GM18499 (cell line): Measurements from ENCODE around the gene SOX12.
"Not testable (repeated sequence)": the region's sequence is repeated elsewhere in the genome, so short reads cannot be mapped to it uniquely, and the experiment has no call there.

Experiments used
- ATAC-seq: cut with Tn5 transposase; IDR thresholded peaks from one replicate; pipeline ENCODE4 v1.9.1; 2021; ENCODE audit warnings: moderate number of reproducible peaks; ENCODE audit not compliant: insufficient read depth, unreplicated experiment

The SOX12 gene

DNA sequence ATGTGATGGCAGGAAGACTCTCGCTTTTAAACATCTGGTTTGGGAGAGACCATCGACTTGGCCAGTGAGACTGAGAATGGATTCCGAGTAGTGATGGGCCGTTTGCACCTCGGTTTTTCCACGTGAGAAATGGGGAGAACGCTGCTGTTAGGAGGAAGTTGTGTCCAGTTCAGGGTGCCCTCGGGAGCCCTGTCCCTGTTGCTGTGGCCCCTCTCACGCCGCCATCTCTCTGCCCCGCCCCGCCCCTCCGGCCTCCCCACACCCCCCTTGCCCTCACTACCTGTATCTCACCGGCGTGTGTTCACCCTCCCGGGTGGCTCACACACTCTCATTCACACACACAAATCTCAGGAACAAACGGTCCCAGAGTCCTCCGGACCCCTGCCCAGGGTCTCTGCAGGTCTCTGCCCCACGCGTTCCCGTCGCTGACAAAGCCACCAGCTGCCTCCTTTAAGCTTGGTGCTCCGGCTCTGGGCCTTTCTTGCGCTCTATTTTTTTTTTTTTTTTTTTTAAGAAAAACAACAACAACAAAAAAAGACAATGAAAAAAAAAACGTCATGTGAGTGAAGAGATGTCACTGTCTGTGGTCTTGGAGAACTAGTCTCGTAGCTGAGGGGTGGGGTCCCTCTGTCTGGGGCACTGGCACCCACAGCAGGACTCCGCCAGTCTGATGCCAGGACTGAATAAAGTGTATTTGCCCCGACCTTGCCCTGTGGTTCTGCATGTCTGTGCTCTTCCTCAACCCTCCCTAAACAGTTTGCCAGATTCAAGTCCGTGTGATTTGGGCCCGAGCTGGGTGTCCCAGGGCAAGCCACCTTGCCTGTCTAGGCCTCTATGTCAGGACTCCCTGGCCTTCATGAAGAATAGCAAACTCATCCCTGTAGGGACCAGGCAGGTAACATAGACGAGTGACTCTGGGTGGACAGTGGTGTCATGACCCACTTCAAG is 2.9 kb downstream of the SOX12 start:
- ATAC-seq, result no peak

DNA sequence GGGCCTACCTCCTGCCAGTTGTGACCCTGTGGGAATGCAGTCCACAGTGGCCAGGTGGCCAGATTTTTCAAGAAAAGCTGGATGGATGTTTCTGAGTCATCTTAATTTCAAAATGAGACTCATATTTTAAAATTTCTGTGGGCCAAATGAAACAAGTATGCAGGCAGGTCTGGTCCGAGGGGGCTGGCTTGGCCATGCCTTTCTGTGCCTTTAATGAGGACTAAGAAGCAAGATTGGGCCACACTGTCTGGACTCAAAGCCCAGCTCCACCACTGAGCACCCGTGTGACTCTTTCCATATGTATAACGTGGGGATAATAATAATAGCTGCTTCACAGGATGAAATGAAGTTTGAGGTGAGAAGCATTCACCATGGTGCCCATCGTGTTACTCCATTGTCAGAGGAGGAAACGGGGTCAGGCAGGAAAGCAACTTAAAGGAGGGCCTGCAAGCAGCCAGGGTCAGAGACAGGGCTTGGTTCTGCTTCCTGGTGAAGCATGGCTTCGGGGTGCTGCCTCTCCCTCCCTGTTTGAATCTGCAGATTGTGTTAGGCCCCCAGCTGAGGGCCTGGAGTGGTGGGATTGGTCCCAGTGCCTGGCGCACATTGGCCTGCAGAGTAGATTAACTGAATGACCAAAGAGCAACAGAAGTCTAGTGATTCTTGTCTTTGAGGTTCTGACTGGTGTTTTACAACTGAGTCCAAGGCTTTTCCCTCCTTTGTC is 3.8 kb downstream of the SOX12 start:
- ATAC-seq, result no peak

DNA sequence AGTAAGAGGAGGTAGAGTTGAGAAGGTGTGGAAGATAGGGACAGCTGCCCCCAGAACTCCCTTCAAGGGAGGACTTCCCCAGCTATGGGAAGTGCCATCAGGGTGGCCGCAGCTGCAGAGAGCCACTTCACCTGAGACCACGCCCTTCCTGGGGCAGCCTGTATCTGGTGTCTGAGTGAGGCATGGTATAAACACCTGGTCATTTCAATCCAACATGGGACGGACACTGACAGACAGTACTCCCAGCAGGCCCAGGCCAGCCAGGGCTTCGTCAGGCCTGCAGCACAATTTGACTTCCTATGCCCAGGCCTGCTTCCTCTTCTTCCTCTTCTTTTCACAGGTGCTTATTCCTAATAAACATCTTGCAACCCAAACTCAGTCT is 4.5 kb downstream of the SOX12 start:
- ATAC-seq, result no peak

DNA sequence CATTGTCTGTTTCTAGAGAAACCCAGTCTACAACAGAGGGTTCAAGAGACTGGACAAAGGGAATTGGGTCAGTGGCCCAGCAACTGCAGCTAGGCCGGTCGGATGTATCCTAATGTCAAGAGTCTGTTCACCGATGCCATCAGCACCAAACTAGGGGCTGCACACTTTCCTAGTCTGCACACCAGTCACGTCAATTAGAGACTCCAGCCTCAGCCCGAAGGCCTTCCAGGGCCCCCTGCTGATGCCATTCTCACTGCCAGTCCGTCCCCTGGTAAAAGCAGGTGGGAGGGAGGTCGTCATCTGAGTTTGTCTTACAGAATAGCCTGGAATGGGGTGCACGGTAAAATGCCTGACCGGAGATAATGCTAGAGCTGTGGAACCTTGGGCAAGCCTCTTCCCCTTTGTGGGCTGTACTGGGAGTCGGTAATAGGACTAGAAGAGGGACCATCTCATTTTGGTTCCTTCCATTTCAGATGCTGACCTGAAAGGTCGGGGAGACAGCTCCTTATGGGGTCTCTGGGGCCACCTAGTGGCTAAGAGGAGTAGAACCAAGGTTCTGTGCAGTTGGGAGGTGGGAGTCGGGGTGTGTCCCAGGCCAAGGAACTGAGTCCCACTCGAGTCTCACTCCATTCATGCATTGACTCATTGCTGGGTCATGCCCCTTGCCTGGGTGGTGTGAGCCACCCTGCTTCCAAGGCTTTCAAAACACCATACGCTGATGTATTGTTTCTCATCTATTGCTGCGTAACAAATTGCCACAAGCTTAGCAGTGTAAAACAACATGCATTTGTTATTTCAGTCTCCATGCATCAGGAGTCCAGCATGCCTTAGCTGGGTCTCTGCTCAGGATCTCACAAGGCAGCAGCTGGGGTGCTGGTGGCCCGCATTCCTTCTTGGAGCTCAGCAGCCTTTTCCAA is 5.1 kb downstream of the SOX12 start:
- ATAC-seq, result peak; percentile 40

DNA sequence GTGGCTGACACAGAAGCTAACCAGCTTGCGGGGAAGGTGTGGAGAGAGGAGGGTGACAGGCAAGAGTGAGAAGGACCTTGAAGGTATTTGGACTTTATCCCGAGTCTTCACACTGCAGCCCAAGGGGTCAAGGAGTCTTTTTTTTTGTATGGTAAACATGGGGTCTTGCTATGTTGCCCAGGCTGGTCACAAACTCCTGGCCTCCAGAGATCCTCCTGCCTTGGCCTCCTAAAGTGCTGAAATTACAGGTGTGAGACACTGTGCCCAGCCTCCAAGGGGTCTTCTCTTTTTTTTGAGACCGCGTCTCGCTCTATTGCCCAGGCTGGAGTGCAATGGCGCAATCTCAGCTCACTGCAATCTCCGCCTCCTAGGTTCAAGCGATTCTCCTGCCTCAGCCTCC is 9.2 kb downstream of the SOX12 start:
- no peak for ATAC-seq

DNA sequence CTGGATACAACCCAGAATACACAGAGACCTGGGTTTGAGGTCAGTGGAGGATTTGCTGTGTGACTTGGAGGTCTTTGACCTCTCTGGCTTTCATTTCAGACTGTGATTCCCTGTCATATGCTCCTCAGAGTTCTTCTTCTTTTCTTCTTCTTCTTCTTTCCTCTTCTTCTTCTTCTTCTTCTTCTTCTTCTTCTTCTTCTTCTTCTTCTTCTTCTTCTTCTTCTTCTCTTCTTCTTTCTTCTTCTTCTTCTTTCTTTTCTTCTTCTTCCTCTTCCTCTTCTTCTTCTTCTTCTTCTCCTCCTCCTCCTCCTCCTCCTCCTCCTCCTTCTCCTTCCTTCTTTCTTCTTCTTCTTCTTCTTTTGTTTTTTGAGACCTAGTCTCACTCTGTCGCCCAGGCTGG is 10.7 kb downstream of the SOX12 start:
- not testable (repeated sequence) for ATAC-seq

DNA sequence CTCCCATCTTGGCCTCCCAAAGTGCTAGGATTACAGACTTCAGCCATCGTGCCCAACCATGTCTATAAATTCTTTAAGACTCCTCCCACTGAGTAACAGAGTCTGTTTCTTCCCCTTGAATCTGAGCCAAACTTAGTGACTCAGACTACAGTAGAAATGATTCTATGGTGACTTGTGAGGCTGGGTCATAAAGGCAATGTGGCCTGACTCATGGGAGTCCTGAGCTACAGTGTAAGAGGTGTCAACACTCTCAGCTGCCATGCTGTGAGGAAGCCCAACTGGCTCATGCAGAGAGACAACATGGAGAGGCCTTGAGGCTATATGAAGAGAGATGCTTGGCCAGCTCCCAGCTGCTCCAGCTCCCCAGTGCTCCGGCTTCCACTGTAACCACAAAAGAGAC is 16.3 kb downstream of the SOX12 start:
- no peak for ATAC-seq

DNA sequence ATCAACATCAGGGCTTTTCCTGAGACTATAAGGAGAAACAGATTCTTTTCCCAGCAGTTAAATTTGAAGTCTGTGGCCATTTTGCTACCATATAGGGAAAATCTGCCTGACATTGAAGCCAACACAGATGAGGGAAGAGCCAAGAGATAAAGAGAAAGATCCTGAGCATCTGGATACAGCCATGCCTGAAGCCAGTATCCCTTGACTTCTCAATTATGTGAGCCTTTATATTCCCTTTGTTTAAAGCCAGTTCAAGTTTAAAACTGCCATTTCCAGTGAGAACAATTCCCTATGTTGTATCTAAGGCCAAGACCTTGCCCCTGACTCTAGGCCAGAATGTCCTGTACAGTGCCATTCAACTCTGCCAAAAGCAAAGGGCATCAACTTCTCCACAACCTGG is 17.8 kb downstream of the SOX12 start:
- ATAC-seq, result no peak

DNA sequence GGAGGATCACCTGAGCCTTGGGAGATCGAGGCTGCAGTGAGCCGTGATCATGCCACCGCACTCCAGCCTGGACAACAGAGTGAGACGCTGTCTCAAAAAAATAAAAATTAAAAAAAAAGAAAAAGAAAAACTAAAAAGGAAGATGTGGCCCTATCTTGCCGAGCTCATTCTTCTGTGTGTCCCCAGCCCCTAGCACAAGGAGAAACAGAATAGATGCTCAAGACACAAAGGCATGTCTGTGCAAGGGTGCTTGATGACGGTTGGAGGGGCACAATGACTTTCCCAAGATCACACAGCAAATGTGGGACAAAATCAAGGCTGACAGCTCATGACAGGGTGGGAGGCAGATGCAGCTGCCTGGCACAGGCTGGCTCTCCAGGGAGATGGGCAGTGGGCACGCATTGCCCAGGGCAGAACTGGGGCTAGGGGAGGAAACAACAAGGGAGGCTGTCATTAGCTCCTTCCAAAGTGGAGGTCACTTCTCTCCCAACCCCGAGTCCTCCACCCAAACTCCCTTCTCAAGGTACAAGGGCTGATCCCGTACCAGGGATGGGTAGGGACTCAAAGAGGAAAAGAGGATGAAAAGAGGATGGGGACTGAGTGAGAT is 20.8 kb downstream of the SOX12 start:
- no peak for ATAC-seq

DNA sequence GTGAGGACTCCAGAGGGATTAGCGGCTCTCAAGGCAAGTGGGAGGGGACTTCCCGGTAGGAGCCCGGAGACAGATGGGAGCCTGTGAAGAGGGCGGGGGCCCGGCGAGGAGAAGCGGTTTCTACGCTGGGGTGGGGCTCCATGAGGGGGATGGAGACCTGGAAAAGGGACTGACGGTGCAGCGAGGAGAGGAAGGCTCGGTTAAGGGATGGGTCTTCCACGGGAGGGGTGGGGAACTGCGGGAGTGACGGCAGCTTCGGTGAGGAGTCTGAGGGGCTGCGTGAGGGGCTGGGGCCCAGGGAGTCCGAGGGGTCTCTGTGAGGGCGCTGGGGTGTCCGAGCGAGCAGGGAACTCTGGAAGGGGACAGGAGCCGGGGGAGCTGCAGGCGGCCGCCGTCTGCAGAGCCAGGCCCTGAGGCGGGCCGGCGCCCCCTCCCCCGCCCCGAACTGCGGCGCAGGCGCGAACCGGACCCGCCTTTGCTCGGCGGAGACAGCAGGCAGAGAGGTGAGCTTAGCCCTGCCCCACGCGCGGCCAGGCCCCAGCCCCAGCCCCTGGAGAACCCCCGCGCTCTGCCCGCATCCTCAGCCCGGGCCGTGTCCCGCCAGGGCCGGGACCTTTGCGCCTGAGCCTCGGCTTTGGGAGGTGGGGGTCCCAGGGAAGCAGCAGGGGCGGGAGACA is 21.4 kb downstream of the SOX12 start, which contains the start of gene NRSN2:
Gene NRSN2, plus strand, starts transcription at position 472 of the 677 bp plus-strand sequence. CDS start 2,533 bp downstream, outside the sequence.
- no peak for ATAC-seq

DNA sequence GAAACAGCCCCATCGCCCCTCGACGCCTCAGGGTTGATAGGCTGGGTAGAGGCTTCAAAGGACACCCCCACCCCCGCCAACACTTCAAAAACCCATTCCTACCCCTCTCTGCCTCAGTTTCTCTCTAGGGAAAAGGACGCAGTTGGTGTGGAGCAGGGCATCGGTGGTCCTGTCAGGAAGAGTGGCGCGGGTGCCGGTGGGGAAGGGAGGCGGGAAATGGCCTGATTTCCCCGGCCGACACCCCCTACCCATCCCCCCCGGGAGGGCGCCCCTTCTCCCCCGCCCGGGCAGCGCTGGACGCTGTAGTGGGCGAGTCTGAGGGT is 21.9 kb downstream of the SOX12 start:
- ATAC-seq, result no peak

DNA sequence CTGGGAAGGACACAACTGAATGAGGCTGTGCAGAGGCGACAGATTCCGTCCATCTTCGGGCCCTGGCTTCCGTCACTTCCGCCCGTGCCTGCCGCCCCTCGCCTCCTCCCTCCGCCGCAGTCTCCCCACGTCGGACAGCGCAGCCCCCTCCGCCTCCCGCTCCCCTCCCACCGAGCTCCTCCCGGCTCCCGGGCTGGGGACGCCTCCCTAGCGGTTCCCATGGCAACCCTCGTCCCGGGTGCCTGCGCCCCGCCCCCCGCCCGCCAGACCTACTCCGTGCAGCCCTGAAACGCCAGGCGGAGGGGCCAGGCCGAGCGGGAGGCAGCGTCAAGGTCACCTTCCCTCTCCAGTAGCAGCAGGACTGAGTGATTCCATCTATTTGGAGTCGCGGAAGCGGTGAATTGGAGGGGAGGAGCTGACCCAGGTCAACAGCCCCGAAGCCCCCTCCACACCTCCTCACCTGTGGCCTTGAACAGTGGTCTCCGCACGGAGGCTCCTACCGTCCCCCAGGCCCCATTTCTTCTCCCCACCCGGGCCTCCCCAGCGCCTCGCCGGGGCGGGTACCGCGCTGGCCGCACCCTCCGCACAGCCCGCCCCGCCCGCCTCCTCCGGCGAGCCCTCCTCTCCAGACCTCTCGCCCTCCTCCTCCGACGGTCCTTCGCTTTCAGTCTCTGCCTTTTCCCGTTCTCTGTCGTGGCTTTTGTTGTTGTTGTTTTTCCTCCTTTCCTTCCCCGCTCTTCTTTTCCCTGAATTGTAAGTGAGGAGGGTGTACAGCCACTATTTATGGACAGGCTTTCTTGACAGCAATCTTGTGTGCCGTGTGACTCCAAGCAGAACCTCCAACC is 22.5 kb downstream of the SOX12 start:
- ATAC-seq, result peak; percentile 50

DNA sequence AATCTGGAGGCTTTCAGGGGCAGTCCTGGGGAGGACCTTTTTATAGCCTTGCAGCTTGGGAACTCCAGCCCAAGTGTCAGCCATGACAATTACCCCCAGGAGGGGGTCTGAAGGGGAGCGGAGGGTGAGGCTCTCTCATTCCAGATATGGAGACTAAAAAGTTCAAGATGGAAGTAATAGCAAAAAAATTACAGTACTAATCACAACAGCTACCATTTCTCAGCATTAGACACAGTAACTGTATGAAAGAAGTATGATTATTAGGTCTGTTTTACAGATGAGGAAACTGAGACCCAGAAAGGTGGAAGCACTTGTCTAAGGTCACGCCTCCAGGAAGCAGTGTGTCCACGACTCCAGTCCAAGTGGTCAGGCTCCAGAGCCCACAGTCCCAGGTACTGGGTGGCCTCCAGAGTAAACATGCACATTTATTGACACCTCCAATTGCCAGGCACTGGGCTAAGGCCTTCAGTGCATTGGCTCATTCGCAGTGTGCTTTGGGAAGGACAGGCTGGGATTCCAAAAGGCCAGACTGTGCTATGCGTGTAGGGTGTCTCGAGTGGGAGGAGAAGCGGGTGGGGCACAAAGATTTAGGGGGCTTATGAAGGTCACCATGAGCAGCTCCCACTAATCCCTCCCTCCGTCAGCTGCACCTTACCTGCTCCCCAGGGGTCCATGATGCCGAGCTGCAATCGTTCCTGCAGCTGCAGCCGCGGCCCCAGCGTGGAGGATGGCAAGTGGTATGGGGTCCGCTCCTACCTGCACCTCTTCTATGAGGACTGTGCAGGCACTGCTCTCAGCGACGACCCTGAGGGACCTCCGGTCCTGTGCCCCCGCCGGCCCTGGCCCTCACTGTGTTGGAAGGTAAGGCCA is 23.9 kb downstream of the SOX12 start:
- ATAC-seq, result no peak

DNA sequence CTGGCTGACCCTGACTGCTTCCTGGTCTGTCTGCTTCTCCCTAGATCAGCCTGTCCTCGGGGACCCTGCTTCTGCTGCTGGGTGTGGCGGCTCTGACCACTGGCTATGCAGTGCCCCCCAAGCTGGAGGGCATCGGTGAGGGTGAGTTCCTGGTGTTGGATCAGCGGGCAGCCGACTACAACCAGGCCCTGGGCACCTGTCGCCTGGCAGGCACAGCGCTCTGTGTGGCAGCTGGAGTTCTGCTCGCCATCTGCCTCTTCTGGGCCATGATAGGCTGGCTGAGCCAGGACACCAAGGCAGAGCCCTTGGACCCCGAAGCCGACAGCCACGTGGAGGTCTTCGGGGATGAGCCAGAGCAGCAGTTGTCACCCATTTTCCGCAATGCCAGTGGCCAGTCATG is 27.8 kb downstream of the SOX12 start:
- ATAC-seq, result no peak

DNA sequence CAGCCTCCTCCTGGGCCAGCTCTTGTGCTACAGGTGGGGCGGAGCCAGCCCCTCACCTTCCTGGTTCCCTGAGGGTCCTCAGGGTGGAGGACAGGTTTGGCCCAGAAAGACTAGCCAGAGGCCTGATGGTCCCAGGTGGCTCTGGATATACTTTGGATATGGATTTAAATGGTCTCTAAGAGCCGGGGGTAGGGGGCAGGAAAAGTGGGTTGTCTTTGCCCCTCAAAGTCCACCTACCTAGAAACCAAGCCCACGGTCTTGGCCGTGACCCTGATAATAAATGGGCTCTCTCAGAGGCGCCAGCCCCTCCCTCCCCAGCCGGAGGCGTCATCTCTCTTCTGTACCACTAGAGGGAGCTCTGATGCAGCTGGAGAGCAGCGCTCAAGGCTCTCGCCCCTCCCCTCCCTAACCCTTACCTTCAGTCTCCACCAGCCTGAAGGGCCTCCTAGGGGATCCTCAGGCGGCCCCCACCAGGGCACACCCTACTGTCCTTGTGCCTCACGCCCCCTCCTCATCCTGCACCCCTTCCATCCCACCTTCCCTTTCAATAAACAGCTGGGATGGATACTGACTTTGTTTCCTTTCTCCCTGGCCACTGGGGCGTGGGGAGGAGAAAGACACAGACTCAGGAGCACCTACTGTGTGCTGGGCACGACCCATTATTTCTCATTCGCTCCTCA is 29.1 kb downstream of the SOX12 start:
- peak; percentile 50 for ATAC-seq

DNA sequence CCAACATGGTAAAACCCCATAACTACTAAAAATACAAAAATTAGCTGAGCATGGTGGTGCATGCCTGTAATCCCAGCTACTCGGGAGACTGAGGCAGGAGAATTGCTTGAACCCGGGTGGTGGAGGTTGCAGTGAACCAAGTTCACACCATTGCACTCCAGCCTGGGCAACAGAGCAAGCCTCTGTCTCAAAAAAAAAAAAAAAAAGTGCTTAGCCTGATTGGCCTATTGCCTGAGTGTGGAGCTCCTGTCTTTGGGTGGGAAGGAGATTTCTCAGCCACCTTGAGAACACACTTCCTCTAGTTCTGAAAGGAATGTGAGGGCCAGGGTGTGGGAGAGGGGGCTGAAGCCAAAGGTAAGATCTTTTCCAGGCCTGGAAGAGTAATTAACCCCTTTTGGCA is 30.8 kb downstream of the SOX12 start:
- not testable (repeated sequence) for ATAC-seq

DNA sequence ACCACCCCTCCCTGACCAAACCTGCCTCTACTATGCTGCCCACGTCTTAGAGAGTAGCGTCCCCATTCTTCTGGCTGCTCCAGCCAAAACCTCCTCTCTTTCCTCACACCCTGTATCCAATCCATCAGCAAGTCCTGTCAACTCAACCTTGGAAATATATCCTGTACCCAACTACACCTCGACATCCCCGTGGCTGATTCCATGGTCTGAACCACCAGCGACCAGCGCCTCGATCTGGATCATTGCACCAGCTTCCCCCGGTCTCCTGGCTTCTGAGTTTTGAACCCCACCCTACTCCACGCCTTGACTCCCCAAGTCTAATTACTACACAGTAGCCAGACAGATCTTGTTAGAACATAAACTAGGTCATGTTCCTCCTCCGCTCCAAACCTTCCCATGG is 31.4 kb downstream of the SOX12 start:
- no peak for ATAC-seq
